Fibroblast of upper back skin (primary cell): ENCODE measurements around the gene GALNS.

Source experiments
- DNase-seq: peaks from one replicate; pipeline ENCODE4 v3.0.0-alpha.2; 2013

GALNS gene

GRCh38 chr16:88855176-88855575 lies 1.6 kb downstream of the GALNS start:
- no peak for DNase-seq

DNA sequence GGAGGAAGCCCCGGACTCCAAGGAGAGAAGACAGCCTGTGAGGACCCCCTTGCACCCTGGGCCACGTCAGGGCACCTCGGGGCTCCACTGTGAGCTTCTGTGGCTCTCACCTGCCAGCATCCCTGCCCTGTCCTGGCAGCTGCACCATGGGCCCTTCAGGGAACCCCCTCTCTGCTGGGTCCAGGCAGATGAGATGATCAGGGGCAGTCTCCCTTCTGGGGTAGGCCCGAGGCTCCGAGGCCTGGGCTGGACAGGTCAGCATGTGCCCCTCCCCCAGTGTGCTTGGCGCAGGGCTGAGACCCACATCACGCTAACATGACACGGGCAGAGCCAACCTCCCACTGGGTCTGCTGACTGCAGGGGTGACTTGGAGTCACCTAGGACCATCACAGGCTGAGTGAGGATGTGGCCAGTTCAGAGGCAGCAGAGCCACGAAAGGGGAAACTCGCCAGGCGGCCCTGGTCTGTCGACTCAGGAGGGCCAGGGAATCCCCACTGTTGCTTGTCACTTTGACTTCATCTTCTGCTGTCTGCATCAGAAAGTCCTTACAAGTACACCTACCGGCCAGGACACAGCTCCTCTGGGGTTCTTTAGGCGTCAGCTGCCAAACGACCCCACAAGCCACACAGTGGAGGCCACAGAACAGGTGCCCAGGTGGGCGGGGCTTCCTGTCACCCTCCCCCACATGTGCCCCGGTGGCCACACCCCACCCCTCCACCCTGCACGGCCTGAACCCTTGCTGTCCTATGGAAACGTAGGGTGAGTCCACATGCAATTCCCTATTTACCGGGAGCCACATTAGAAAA lies 2.2 kb downstream of the GALNS start:
- DNase-seq, result no peak

DNA sequence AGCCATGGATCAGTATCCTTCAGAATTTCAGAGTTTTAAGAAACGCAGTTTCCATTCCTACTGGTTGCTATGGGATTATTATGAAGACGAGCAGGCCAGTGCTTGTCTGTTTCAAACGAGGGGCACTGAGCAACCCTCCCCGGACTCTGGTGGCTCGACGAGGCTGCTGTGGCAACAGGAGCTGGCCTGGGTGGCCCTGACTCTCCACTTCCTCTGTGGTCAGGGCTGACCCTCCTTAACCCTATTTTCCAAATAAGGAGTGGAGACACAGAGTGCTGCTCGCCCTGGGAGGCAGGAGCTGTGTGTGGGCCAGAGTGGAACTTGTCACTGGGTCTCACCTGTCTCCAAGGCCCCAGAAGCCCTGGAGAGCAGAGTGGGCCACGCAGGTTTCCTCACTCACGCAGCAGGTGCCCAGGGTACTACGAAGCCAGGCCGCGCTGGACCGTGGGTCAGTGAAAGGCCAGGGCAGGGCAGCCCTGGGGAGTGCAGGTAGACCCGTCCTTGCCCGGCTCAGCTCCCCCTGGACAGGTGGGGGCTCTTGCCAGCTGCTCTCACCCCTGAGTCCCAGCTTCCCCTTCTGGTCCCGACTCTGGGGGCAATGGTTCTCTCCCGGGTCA lies 3.3 kb downstream of the GALNS start:
- no peak for DNase-seq

DNA sequence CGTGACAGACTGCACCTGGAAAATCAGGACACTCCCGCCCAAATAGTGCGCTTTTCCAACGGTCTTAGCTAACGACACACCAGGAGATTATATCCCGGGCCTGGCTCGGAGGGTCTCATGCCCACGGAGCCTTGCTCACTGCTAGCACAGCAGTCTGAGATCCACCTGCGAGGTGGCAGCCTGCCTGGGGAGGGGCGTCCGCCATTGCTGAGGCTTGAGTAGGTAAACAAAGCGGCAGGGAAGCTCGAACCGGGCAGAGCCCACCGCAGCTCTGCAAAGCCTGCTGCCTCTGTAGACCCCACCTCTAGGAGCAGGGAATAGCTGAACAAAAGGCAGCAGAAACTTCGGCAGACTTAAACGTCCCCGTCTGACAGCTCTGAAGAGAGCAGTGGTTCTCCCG lies 5.1 kb downstream of the GALNS start:
- DNase-seq, result no peak

GRCh38 chr16:88850531-88851199 lies 6.1 kb downstream of the GALNS start:
- no peak for DNase-seq

DNA sequence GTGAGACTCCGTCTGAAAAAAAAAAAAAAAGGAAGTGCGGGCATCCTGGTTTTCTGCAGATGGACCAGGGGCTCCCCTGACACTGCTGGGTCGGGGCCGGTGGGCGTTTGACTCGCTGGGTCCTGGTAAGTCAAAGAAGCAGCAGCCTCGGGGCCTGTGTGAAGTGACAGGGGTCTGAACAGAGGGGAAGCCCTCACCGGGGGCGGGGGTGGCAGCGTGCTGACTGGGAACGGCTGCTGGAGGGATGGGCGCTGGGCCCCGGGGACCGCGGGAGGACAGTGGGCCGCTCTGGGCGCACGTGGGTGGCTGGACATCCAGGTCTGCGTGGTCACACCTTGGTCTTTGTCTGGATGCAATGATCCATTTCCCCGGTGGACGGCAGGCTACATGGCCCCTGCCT lies 8.2 kb downstream of the GALNS start:
- no peak for DNase-seq

DNA sequence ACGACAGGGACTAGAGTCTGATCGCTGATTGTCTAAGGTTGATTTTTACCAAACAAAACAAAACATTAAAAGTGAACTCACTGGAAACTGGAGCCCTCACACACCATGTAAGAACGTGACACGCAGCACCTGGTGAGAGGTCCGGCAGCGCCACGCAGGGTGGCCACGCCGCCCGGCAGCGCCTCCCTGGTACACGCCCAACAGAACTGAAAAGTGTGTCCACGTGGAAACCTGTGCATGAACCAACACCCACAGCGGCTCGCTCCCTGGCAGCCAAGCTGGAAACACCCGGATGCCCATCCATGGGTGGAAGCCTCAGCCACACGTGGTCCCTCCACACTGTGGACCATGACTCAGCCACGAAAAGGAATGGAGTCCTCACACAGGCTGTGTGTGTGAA lies 9.1 kb downstream of the GALNS start:
- DNase-seq, result no peak

GRCh38 chr16:88846088-88846487 lies 10.7 kb downstream of the GALNS start:
- no peak for DNase-seq

DNA sequence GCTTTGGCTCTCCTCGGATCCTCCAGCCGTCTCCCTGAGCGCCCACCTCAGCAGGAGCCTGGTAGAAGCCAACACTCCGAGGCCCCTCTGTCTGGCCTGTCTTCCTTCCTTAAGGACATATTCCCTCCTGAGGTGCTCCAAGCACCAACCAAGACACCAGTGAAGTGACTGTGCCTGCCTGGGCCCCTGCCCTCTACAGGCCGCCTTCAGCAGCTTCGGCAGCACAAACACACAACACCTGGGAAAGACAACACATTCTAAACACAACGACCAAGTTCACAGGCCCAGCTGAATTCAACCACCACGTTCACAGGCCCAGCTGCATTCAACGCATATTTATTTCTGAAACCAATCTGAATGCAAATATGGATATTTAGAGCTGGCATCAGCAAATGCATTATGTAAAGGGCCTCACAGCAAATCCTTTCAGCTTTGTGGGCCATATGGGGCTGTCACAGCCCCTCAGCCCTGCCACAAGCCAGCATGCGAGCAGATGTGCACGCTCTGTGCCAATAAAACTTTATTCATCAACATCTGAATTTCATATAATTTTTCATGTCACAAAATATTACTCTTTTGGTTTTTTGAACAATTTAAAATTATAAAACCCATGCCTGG lies 12.2 kb downstream of the GALNS start:
- no peak for DNase-seq

GRCh38 chr16:88843256-88843655 lies 13.5 kb downstream of the GALNS start:
- no peak for DNase-seq

DNA sequence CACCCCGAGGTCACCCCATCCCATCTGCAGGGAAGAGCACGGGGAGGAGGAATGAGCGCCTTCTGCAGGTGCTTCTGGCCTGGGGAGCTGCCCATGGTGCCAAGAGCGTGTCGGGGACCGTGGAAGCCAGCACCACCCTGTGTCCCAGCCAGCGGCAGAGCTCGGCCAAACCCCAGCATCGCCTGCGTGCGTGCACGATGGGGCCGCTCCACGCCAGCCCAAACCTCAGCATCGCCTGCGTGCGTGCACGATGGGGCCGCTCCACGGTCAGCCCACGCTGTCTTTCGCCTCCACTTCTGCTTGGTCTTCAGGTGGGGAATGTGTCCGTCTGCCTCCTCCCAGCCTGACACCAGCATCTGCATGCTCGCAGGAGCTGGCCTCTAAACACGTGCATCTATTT lies 13.9 kb downstream of the GALNS start:
- no peak for DNase-seq

DNA sequence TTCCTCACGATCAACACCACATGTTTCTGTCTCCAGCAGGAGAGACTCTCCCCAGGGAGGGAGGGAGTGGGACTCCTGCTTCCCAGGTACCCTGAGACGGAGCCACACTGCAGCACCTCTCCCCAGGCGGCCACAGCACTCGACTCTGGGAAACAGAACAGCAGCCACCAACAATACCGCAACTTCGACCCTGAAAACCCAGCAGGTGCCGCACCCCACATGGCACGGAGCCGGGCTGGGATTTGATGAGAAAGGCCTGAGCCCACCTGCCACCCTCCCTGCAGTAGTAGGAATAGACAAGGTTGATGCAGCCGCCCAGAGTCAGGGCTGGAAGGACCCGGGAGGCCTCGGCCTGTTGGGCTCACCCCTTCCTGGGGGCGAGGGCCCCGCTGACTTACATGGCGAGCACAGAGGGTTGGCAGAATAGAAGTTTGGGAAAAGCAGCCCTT lies 14.4 kb downstream of the GALNS start:
- no peak for DNase-seq

DNA sequence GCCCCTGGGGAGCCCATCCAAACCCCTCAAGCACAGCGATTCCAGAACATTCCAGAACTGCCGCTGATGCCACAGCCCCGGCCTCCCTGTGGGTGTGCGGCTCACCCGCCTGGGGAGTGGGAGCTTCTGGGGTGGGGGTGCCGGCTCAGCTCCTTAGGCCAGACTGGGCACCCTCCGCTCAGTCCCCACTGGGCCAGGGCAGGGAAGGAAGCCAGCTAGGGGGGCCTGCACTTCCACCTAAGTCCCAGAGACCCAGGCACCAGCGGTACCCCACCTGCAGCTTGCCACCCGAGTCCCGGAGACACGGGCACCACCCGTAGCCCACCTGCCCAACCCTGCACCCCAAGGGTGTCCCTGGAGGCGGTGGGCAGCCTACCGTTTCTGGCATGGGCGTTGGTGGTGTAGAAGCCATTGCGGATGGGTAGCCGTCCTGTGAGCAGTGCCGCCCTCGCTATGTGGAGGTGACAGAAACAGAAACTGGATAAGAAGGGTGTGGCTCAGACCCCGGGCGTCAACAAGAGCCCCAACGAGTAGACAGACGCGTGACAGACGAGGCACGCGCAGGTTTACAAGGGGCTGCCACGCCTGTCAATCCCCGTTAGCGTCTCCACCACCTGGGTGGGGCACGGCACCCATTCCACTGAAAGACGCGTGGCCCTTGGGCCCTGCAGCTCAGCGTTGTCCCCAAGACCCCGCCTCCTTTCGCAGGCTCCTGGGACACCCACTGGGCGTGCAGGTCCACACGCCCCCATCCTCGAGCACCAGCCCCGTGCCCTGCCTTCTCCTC lies 15.0 kb downstream of the GALNS start:
- no peak for DNase-seq

GRCh38 chr16:88840600-88841215 lies 16.0 kb downstream of the GALNS start:
- no peak for DNase-seq

GRCh38 chr16:88839745-88840599 lies 16.8 kb downstream of the GALNS start:
- DNase-seq, result no peak

DNA sequence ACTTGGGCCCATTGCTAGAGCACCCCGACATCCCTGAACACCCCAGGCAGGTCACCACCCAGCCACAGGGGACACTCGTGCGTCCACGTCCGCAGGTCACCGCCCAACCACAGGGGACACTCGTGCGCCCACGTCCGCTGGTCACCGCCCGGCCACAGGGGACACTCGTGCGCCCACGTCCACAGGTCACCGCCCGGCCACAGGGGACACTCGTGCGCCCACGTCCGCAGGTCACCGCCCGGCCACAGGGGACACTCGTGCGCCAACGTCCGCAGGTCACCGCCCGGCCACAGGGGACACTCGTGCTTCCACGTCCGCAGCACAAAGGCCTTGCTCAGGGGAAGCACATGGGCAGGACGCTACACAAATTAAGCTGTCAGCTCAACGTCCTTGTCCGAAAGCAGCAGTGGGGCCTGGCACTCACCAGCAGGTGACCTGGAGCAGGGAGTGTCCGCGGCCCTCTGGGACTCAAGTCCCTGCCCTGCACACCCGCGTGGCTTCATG lies 17.7 kb downstream of the GALNS start:
- DNase-seq, result no peak

DNA sequence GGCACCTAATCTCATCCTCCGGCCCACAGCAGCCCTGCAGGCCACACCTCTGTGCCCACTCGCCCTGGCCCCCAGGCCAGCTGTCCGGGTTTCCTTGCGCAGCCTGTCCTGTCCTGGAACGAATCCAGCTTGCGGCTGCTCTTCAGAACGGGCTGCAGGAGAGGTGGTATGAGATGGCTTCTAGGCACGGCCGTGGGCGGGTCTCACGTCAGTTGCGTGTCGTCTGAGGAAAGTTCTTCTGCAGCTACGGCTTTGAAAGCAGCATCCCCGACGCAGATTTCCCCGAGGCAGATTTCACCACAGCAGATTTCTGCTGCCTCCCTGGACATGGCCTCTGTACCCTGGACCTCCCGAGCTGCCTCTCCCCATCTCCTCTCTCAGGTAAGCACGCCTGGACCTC lies 18.2 kb downstream of the GALNS start:
- no peak for DNase-seq

DNA sequence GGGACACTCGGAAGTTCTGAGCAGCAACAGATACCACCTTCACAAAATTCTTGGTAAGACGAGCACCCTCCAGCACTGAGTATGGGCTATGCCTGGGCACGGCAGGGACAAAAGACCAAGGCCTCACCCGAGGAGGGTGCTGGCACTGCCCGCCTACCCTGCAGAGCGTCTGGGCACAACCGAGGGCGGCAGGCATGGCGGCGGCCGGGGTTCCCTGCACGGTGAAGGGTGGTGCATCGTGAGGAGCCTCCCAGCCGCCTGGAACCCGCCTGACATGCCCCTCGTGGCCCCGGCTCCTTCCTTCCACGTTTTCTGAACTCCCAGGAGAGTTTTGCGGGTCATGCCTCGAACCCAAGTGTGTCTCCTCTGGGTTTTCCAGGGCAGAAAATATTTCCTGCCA lies 18.9 kb downstream of the GALNS start:
- DNase-seq, result no peak

- no peak for DNase-seq
Measured at GRCh38 chr16:88836791-88837190, 20.0 kb downstream of the GALNS start.

DNA sequence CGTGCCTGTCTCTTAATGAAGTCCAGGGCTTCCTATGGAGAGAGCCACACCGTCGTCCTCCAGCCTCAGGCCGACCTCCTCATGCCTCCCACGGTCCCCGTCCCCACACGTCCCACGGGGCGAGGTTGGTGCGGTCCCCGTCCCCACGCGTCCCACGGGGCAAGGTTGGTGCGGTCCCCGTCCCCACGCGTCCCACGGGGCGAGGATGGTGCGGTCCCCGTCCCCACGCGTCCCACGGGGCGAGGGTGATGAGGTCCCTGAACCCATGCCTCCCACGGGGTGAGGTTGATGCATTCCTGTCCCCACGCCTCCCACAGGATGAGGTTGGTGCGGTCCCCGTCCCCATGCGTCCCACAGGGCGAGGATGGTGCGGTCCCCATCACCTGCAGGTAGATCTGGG lies 20.9 kb downstream of the GALNS start:
- DNase-seq, result no peak

DNA sequence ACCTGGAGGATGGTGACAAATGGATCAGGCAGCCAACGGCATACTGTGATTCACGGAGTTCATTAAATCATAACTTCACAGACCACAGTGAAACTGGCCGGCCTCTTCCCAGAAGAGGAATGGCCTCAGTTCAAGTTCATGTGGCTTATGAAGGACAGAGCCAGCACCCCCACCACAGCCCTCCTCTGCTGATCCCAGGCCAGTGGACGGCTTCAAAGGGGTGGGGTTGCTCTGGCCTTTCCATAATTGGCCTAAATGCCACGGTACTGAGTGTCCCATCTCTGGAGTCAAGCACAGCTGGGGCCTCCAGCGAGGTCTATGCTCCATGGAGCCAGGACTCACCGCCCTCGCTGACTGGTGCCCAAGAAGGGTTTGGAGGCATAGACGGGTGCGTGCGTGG lies 21.4 kb downstream of the GALNS start:
- no peak for DNase-seq
